ENCODE data around the gene UNKL.

GRCh38 chr16:1350691-1351090, 63.8 kb downstream of the UNKL start:
- TF ChIP-seq CTCF (IDR thresholded peaks at IDR 0.05): no peak
- TF ChIP-seq POLR2A (IDR thresholded peaks at IDR 0.05): no peak
